ENCODE results near the gene TNFRSF19. TPM values are rescaled to one million over a fixed set of nuclear protein-coding genes. Genes with fewer than 3 reads are reported as not detected.

TNFRSF19 gene
- total RNA-seq, 1 donor from 2014 or later = not detected

DNA sequence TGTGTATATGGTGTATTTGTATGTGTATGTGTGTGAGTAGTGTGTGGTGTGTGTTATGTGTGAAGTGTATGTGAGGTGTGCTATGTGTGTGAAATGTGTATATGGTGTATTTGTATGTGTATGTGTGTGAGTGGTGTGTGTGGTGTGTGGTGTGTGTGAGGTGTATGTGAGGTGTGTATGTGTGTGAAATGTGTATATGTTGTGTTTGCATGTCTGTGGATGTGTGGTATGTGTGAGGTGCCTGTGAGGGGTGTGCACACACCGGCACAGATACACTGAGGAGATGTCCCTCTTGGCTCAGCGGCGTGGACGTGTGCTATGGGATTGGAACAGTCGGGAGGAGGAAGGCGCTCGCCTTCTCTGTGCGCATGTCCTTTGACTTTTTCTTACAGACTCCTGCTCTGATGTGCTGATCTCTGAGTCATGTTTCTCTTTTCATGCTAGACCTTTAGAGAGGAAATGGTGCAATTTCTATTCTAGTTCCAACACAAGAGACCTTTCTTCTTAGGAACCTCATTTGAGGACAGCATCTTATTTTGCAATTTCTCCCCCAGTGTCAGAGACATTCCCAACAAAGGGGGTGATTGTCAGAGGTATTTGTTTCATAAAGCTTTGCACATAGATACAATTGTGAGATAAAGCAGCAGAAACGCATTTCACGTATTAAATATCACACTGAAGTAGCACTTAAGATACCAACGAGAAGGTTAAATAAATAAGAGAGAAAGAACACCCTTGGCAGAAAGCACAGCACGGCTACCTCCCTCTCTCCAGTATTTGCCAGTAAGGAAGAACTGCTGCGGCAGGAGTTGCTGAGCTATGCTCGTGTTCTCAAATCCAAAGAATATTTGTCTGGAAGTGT lies 11.3 kb upstream of the TNFRSF19 start:
- TF ChIP-seq, protein P1, sequence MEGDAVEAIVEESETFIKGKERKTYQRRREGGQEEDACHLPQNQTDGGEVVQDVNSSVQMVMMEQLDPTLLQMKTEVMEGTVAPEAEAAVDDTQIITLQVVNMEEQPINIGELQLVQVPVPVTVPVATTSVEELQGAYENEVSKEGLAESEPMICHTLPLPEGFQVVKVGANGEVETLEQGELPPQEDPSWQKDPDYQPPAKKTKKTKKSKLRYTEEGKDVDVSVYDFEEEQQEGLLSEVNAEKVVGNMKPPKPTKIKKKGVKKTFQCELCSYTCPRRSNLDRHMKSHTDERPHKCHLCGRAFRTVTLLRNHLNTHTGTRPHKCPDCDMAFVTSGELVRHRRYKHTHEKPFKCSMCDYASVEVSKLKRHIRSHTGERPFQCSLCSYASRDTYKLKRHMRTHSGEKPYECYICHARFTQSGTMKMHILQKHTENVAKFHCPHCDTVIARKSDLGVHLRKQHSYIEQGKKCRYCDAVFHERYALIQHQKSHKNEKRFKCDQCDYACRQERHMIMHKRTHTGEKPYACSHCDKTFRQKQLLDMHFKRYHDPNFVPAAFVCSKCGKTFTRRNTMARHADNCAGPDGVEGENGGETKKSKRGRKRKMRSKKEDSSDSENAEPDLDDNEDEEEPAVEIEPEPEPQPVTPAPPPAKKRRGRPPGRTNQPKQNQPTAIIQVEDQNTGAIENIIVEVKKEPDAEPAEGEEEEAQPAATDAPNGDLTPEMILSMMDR (IDR thresholded peaks at IDR 0.05) = no peak
- ATAC-seq (ENCODE audit: low read depth) (no peak), DNase-seq (no peak)
- intact Hi-C loops (cut with micrococcal nuclease) = no loop called here
- Mint-ChIP-seq H3K27ac (no peak overlapping the region), H3K36me3 (ENCODE audit: low read depth) (no peaks in the 10 kb centered on the region), H3K4me3 (no peak overlapping the region), H3K27me3 (peaks cover 16% of the 10 kb centered on the region), H3K4me1 (no peaks in the 10 kb centered on the region), H3K9me3 (no peaks in the 10 kb centered on the region)
- ChIA-PET CTCF (no interaction called here), POLR2A (no interaction called here)

DNA sequence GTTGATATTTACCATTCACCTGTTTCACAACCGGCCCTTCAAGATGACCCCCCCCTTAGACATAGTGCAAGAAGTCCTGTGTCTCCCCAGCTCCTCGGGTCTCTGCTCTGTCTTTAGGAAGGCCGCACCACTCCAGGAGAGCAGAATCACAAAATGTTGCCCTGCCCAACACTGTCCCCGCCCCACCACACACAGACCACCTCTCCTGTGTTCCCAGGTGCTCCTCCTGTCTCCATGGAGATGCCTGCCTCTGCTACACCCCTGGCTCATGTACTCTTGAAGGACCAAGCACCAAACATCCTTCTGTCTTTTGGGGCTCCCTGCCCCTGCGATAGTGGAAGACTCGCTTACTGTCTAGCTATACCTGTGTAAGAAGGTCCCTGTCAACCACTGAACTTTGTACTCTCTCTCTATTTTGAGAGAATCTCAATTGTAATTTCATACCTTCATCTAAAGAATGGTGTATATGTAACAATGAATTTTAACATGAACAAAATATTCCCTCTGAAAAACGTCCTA lies 9.6 kb upstream of the TNFRSF19 start:
- CTCF ChIA-PET = no interaction called here

DNA sequence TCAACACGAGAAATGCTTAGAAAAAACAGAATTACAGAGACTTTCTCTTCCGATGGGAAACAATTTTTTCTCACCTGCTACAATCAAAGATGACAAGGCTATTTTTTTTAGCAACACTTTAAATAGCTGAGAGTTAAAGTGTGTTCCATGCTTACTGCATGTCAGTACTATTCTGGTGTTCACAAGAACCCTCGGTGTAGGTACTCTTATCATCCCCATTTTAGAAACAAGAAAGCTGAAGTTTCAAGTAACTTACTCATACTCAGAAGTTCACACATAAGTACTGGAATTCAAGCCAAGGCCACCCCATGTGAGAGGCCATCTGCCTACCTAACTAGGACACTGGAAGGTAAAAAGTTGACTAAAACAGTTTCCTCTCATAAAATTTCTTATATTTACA lies 9.0 kb upstream of the TNFRSF19 start:
- intact Hi-C loops (cut with micrococcal nuclease) = no loop called here
- POLR2A ChIA-PET = no interaction called here
- TF ChIP-seq, protein P1 (IDR thresholded peaks at IDR 0.05) = no peak
- Mint-ChIP-seq H3K4me3 (no peak overlapping the region), H3K36me3 (ENCODE audit: low read depth) (no peaks in the 10 kb centered on the region), H3K27me3 (peaks cover 18% of the 10 kb centered on the region), H3K27ac (no peak overlapping the region), H3K9me3 (no peaks in the 10 kb centered on the region), H3K4me1 (no peaks in the 10 kb centered on the region)
- no peak for ATAC-seq (ENCODE audit: low read depth)
- CTCF ChIA-PET = no interaction called here
- no peak for DNase-seq

More for the DNA sequence above, 9.6 kb upstream of the TNFRSF19 start:
- Mint-ChIP-seq H3K27me3 (peaks cover 16% of the 10 kb centered on the region), H3K4me3 (no peak overlapping the region), H3K27ac (no peak overlapping the region), H3K36me3 (ENCODE audit: low read depth) (no peaks in the 10 kb centered on the region), H3K4me1 (no peaks in the 10 kb centered on the region), H3K9me3 (no peaks in the 10 kb centered on the region)
- intact Hi-C loops (cut with micrococcal nuclease) = no loop called here
- ATAC-seq (ENCODE audit: low read depth) (no peak), DNase-seq (no peak)
- POLR2A ChIA-PET = no interaction called here
- TF ChIP-seq, protein P1 (IDR thresholded peaks at IDR 0.05) = no peak

DNA sequence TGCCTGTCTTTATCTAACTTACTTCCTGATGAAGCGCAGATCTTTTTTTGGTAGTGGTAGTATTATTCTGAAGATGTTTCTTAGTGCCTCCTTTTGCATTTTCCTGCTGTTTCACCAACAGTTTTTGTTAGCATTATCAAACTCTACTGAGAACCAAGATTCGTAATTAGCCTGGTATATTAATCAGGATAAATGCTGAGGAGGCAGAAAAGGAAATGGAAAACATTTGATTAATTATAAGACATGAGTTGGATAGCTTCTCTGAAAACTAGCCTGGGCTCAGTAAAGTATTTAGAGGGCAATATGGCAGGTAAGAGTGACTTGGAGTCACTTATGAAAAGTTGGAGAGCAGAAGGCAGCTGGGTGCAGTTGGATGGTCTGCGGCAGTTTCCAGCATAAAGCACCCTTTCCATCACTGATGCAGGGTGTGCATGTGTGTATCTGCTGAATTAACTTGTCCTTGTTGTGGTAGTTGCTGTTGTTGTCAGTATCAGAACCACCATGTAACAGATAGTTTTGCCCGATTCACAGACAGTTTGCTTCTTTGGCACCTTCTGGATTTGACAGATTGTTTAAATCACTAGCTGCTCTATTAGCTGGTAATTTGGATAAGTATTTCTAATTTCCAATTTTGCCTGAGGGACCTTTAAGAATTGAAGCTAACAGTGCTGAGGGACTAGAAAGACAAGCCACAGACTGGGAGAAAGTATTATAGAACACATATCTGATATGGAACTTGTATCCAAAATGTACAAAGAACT lies 6.9 kb upstream of the TNFRSF19 start:
- DNase-seq (no peak), ATAC-seq (ENCODE audit: low read depth) (no peak)
- H3K4me1 Mint-ChIP-seq = no peaks in the 10 kb centered on the region
- H3K27ac Mint-ChIP-seq = no peak overlapping the region
- H3K4me3 Mint-ChIP-seq = no peak overlapping the region
- POLR2A ChIA-PET = no interaction called here
- intact Hi-C loops (cut with micrococcal nuclease) = no loop called here
- peaks cover 30% of the 10 kb centered on the region for H3K27me3 Mint-ChIP-seq
- no peaks in the 10 kb centered on the region for H3K9me3 Mint-ChIP-seq
- TF ChIP-seq, protein P1 (IDR thresholded peaks at IDR 0.05) = no peak
- CTCF ChIA-PET = no interaction called here
- H3K36me3 Mint-ChIP-seq (ENCODE audit: low read depth) = no peaks in the 10 kb centered on the region

GRCh38 chr13:23567906-23568460 lies 2.2 kb upstream of the TNFRSF19 start:
- Mint-ChIP-seq H3K4me3 (no peak overlapping the region), H3K27ac (no peak overlapping the region), H3K4me1 (no peaks in the 10 kb centered on the region), H3K27me3 (peaks cover 39% of the 10 kb centered on the region), H3K36me3 (ENCODE audit: low read depth) (no peaks in the 10 kb centered on the region), H3K9me3 (no peaks in the 10 kb centered on the region)
- ChIA-PET POLR2A (no interaction called here), CTCF (no interaction called here)
- TF ChIP-seq, protein P1 (IDR thresholded peaks at IDR 0.05) = no peak
- DNase-seq (no peak), ATAC-seq (ENCODE audit: low read depth) (no peak)
- intact Hi-C loops (cut with micrococcal nuclease) = no loop called here
